NB4 (cell line): ENCODE measurements around the gene S100B.

Experiments
- DNase-seq: peaks from one replicate; pipeline ENCODE4 v3.0.0; 2010; ENCODE audit warnings: low read depth
- H3K4me3 ChIP-seq: one replicate; pipeline ENCODE4 v1.5.1; 2011; ENCODE audit warnings: mild to moderate bottlenecking, low read depth, low read length, moderate library complexity
- MYC ChIP-seq: IDR thresholded peaks from 2 replicates; pipeline ENCODE4 v1.6.1; 2011; ENCODE audit warnings: low read depth, low read length
- POLR2A ChIP-seq: IDR thresholded peaks from 2 replicates; pipeline ENCODE4 v1.6.1; 2011; ENCODE audit warnings: mild to moderate bottlenecking; ENCODE audit not compliant: insufficient read length; ENCODE audit errors: extremely low read depth
- TF ChIP-seq, protein P1 (sequence below): IDR thresholded peaks from 2 replicates; pipeline ENCODE4 v1.6.1; 2011; ENCODE audit warnings: low read depth, low read length
- TF ChIP-seq, protein P2 (sequence below): IDR thresholded peaks from one replicate; pipeline ENCODE4 v1.5.1; 2012; ENCODE audit warnings: low read depth, low read length

S100B gene

DNA sequence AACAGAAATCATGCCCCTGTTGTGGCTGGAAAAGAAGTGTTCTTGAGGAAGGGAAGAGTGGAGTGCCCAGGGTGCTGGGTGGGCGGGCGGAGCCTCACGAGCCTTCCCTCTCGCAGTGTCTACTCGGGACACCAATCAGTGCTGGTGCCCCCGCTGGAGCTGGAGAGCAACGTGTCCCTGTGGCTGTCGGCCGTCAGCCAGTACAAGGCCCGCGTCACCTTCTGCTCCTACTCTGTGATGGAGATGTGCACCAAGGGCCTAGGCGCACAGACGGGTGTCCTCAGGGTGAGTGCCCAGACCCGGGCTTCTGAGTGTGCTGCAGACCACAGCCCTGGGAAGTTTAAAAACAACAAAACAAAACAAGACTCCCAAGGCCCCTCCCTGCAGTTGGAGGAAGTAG lies 47.4 kb downstream of the S100B start:
- H3K4me3 ChIP-seq, result no peak overlapping the region
- TF ChIP-seq, protein P1, sequence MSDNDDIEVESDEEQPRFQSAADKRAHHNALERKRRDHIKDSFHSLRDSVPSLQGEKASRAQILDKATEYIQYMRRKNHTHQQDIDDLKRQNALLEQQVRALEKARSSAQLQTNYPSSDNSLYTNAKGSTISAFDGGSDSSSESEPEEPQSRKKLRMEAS, result no peak
- TF ChIP-seq MYC (no peak), POLR2A (no peak)
- TF ChIP-seq, protein P2, sequence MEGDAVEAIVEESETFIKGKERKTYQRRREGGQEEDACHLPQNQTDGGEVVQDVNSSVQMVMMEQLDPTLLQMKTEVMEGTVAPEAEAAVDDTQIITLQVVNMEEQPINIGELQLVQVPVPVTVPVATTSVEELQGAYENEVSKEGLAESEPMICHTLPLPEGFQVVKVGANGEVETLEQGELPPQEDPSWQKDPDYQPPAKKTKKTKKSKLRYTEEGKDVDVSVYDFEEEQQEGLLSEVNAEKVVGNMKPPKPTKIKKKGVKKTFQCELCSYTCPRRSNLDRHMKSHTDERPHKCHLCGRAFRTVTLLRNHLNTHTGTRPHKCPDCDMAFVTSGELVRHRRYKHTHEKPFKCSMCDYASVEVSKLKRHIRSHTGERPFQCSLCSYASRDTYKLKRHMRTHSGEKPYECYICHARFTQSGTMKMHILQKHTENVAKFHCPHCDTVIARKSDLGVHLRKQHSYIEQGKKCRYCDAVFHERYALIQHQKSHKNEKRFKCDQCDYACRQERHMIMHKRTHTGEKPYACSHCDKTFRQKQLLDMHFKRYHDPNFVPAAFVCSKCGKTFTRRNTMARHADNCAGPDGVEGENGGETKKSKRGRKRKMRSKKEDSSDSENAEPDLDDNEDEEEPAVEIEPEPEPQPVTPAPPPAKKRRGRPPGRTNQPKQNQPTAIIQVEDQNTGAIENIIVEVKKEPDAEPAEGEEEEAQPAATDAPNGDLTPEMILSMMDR, result no peak
- DNase-seq, result no peak

DNA sequence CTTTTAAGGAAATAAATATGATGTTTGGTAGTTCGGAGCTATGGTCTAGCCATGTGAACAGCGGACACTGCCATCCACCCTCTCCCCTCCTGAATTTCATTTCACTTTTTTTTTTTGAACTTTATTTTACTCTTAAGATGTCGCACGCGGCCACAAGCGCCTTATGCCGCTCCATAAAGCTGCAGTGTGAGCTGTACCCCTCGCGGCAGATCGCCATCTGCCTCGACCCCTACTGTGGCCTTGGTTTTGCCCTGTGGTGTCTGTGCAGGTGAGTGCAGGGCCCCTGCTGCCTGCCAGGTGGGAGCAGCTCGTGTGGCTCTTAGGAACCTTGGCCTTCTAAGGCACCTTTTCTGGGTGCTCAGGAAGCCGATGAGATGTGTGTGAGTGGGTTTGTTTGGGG lies 48.1 kb downstream of the S100B start:
- no peak for TF ChIP-seq MYC
- TF ChIP-seq, protein P1, result no peak
- TF ChIP-seq, protein P2, result no peak
- no peak for TF ChIP-seq POLR2A
- no peak for DNase-seq
- no peak overlapping the region for H3K4me3 ChIP-seq

DNA sequence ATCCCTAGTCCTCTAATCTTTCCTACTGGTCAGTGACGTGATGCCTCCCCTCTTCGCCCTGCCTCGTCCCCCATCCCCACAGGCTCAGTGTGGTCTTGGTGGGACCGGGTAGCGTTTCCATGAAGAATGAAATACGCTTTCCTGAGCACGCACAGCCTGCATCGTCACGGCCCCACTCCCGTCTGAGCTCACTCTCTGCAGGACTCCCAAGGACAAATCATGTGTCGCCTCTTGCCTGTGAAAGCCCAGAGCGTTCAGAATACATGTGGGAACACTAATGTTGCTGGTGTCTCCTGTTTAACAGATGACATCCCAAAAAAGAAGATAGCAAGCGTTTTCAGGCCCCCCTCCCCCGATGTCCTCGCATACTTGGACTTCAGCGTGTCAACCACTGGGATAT lies 49.2 kb downstream of the S100B start:
- no peak for DNase-seq
- TF ChIP-seq POLR2A (no peak), MYC (no peak)
- TF ChIP-seq, protein P2, result no peak
- TF ChIP-seq, protein P1, result no peak
- H3K4me3 ChIP-seq, result no peak overlapping the region

DNA sequence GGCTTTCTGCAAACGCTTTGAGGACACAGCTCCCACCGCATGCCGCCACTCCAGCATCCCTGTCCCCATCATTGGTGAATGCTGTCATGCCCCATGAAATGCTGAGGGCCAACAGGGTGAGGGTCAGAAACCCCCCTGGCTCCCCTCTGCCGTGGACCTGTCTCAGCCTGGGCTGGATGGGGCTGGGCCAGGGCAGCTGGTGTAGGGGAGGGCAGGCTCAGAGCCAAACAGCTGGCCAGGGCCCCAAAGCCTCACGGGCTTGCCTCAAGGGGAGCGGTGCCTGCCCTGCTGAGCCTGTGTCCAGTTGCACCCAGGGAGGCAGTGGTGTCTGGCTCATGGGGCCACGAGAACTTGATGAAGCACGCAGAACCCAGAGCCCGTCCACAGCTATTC lies 49.7 kb downstream of the S100B start:
- no peak overlapping the region for H3K4me3 ChIP-seq
- no peak for DNase-seq
- TF ChIP-seq POLR2A (no peak), MYC (no peak)
- TF ChIP-seq, protein P2, result no peak
- TF ChIP-seq, protein P1, result no peak

DNA sequence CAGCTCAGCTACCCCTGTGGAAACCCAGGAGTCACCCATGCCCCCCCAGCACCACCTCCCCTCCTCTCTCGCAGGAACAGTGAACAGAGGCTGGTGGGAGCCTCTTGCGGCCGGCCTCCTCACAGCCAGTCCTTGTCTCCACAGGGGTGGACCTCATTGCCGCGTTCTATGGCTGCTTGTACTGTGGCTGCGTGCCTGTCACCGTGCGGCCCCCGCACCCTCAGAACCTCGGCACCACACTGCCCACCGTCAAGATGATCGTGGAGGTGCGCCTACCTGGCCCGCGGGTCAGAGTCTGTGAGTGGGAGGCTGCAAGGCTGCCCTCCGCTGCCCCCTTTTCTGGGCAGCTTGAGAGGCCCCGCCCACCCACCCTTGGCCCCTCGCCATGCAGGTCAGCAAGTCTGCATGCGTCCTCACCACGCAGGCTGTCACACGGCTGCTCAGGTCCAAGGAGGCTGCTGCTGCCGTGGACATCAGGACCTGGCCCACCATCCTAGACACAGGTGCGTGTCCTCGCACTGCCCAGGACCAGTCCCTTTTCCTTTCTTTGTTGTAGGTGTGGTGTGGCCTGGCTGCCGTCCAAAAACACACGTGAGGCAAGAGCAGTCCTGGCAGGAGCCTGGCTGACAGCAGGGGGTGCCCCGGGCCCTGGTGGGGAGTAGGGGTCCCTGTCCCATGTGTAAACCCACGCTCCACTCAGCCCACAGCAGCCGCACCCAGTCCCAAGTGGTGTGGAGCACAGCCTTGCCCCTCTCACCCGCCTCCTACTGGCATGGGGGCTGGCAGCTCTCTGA lies 50.3 kb downstream of the S100B start:
- no peak overlapping the region for H3K4me3 ChIP-seq
- TF ChIP-seq MYC, result no peak
- TF ChIP-seq, protein P1, result no peak
- TF ChIP-seq POLR2A, result no peak
- TF ChIP-seq, protein P2, result no peak
- no peak for DNase-seq
